HG03575 (cell line): Measurements from ENCODE around the gene PHACTR4.
"Not testable (repeated sequence)": the region's sequence is repeated elsewhere in the genome, so short reads cannot be mapped to it uniquely, and the experiment has no call there.

Experiments
- ATAC-seq: cut with Tn5 transposase; IDR thresholded peaks from one replicate; pipeline ENCODE4 v1.9.1; 2021; ENCODE audit not compliant: unreplicated experiment, insufficient number of reproducible peaks, low FRiP score; ENCODE audit errors: extremely low read depth

Gene PHACTR4

DNA sequence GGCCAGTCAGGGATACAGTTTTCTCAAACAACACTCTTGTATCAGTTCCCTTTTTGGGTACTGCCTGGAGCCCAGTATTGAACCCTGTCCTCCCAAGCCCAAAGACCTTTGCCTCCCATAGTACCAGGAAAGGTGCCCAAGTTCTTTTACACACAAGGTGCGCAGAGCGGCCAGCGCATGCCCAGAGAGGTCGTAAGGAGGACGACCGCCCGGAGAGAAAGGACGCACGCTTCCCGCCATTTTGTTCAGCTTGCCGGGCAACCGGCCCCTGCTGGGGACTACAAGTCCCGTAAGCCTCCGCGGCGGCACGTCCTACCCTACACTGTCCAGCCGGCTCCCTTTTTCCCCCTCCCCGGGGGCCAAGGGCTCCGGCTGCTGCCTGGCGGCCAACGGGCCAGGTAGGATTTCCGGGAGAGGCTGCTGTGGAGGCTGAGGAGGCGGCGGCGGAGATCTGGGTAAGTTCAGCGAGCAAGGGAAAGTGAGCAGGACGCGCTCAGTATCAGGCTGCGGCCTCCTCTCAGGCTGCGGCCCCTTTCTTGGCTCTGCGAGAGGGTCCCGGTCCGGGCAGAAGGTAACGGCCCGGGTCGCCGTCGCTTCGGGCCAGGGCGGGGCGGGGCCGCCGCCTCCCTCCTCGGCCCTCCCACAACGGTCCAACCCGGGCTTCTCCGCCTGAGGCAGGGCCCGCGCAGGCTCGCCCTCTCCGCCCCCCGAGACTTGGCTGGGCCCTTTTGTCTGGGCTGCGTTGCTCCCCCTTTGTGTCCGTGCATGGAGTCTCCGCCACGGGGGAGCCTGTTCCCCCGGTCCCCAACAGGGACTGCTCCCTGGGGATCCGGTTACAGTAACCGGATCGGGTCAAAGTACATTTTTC lies at the start of gene PHACTR4:
TSS of gene PHACTR4 (plus strand) at position 370 of the 868 bp plus-strand sequence. CDS start 37,708 bp downstream, outside the sequence.
- no peak for ATAC-seq

GRCh38 chr1:28322194-28322593 lies 47.3 kb upstream of the PHACTR4 start:
- ATAC-seq, result no peak

DNA sequence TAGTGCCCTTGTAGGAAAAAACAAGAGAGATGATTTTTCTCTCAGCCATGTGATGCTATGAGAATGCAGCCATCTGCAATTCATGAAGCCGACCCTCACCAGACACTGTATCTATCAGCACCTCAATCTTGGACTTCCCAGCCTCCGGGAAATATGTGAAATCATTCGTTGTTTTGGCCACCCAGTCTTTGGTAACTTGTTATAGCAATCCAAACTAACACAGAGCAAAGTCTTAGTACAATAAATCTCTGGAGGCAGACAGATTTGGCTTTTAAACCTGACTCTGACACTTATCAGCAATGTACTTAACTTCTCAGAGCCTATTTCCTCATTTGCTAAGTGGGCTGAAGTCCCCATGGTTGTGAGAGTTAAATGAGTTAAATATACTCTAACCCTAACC lies 45.8 kb upstream of the PHACTR4 start:
- no peak for ATAC-seq

GRCh38 chr1:28326515-28326914 lies 43.0 kb upstream of the PHACTR4 start:
- no peak for ATAC-seq

DNA sequence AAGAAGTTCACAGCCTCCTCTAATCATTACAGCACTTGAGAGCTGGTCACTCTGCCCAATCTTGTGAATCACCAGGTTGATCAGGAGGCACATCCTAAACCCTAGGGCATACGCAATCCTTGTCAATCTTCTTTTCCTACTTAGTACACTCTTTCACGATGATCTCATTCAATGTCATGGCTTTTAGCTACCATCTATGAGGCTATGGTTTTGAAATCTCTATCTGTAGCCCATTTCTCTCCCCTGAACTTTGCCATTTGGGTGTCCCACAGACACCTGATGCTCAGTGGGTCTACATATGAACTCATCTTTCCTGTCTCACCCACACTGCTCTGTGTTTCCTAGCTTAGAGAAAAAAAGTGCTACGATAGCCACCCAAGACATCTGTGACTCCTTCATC lies 42.6 kb upstream of the PHACTR4 start:
- no peak for ATAC-seq

GRCh38 chr1:28327431-28327830 lies 42.1 kb upstream of the PHACTR4 start:
- ATAC-seq, result not testable (repeated sequence)

GRCh38 chr1:28328228-28328648 lies 41.3 kb upstream of the PHACTR4 start:
- no peak for ATAC-seq

GRCh38 chr1:28329395-28330153 lies 40.0 kb upstream of the PHACTR4 start:
- ATAC-seq, result no peak

DNA sequence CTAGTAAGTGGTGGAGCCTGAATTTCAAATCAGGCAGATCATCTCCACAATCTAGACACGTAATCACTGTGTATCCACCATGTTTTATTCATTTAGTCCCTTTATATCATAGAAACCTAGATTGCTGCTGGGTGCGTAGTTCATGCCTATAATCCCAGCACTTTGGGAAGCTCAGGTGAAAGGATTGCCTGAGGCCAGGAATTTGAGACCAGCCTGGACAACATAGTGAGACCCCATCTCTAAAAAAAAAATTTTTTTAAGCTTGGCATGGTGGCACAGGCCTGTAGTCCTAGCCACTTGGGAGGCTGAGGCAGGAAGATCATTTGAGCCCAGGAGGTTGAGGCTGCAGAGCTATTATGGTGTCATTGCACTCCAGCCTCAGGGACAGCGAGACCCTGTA lies 30.6 kb upstream of the PHACTR4 start:
- no peak for ATAC-seq

DNA sequence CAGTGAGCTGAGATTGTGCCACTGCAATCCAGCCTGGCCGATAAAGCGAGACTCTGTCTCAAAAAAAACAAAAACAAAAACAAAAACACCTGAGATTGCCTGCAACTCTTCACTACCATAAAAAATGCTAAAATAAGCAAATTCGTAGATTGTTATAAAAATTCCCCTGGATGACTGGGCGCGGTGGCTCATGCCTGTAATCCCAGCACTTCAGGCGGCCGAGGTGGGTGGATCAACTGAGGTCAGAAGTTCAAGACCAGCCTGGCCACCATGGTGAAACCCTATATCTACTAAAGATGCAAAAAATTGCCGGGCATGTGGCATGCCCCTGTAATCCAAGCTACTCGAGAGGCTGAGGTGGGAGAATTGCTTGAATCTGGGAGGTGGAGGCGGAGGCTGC lies 30.0 kb upstream of the PHACTR4 start:
- ATAC-seq, result no peak

DNA sequence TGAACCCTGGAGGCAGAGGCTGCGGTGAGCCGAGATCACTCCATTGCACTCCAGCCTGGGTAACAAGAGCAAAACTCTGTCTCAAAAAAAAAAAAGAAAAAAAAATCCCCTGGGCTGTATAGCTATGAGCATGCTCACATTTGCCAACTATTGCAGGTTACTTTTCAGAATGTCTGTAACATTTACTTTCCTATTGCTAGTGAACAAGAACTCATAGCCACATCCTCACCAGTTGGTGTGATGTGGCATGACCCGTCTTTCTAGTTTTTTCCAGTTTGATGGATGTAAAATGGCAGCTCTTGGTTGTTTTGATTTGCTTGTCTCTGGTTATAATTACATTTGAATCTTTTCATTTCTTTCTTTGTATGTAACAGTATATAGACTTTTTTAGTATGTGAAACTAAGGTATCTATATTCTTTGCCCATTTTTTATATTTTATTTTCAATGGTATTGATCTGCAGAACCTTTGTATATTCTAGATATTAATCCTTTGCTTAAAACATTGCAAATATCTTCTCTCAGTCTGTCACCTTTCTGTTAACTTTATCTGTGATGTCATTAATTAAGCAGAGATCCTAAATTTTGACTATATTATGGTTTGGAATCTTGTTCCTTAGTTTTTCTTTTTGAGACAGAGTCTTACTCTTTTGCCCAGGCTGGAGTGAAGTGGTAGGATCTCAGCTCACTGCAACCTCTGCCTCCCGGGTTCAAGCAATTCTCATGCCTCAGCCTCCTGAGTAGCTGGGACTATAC lies 29.1 kb upstream of the PHACTR4 start:
- ATAC-seq, result no peak

GRCh38 chr1:28341591-28341990 lies 27.9 kb upstream of the PHACTR4 start:
- no peak for ATAC-seq

DNA sequence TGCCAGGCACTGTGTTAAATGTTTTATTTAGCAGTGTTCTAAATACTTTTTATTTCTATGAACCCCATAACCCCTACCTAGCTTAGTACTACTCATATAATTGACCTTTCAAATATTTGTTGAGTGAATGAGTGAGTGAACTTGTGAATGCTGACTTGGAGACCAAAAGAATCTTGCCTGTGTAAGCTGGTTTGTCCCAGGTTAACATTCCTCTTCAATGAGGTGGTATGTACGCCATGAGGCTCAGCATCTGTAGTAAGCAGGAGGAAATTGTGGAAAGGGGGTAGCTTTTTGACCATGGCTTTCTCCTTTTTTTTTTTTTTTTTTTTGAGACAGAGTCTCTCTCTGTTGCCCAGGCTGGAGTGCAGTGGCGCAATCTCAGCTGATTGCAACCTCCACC lies 26.1 kb upstream of the PHACTR4 start:
- ATAC-seq, result no peak

DNA sequence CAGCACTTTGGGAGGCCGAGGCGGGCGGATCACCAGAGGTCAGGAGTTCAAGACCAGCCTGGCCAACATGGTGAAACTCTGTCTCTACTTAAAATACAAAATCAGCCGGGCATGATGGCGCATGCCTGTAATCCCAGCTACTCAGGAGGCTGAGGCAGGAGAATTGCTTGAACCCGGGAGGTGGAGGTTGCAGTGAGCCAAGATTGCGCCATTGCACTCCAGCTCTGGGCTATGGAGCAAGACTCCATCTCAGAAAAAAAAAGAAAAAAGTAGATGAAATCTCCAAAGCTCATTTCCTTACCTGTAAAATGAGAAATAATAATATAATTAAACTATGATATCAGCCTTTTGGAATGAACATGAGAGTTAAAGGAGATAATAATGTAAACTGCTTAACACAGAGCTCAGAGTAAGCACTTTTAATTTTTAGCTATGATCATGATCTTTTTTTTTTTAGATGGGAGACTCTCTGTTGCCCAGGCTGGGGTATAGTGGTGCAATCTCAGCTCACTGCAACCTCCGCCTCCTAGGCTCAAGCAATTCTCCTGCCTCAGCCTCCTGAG lies 16.2 kb upstream of the PHACTR4 start:
- not testable (repeated sequence) for ATAC-seq

DNA sequence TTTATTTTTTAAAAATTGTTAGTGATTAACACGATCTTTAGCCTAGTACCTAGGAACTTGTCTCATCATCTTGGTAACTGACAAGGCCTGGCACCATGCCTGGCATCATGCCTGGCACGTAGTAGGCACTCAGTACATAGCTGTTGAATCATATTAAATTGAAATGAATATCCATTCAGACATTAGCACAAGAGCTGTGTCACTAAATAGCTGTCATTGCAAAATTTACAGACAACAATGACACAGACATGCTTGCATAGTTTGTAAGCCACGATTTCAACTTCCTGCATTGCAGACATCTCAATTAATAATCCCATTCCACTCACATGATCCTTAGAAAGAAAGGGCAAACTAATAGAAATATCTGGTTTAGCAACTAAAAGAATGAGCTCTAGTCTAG lies 15.4 kb upstream of the PHACTR4 start:
- no peak for ATAC-seq

DNA sequence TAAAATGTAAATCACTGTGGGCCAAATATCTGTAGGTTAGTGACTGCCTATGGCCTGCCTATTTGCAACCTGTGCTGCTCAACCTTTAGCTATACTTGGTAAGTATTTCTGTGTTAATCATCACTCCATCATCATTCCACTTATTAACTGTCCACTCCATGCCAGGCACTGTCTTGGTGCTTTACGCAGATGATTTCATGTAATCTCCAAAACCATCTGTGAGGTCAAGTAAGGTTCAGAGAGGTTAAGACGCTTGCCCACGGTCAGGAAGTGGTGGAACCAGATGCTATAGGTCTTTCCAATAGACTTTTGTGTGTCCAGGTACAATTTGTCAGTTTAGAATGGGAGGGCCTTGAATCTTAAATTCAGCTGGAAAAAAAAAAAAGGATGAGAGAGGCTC lies 10.8 kb upstream of the PHACTR4 start:
- ATAC-seq, result no peak

- no peak for ATAC-seq
Observed at GRCh38 chr1:28359592-28360239, 9.8 kb upstream of the PHACTR4 start.

GRCh38 chr1:28364888-28365287 lies 4.7 kb upstream of the PHACTR4 start:
- no peak for ATAC-seq

- ATAC-seq, result no peak
Observed at GRCh38 chr1:28365864-28366263, 3.7 kb upstream of the PHACTR4 start.
